Activated CD4-positive, alpha-beta T cell treated with anti-CD3 and anti-CD28 coated beads, Interleukin-2, amount 10 ng/mL, durations not matched to agents 7 days and 5 days (primary cell): ENCODE measurements around the gene ZMIZ1. TPM values are rescaled to one million over a fixed set of nuclear protein-coding genes. Genes with fewer than 3 reads are reported as not detected.
"Not testable (repeated sequence)": the region's sequence is repeated elsewhere in the genome, so short reads cannot be mapped to it uniquely, and the experiment has no call there.

Source experiments
- CTCF ChIA-PET: fragments of 350-600 bp; sonication (Branson Sonifier 250); formaldehyde crosslinking; loops from one replicate; lab custom pipeline; 2021; ENCODE audit warnings: antibody characterized with exemption; lab: Charles Lee
- POLR2A ChIA-PET: fragments of 350-600 bp; sonication (Branson Sonifier 250); formaldehyde crosslinking; loops from one replicate; lab custom pipeline; 2021; ENCODE audit warnings: antibody characterized with exemption; lab: Charles Lee
- DNase-seq: peaks from one replicate; pipeline ENCODE4 v3.0.0-alpha.2; 2020
- H3K27ac Mint-ChIP-seq: one replicate; pipeline ENCODE4 v1.8.0; 2021; ENCODE audit warnings: mild to moderate bottlenecking, moderate library complexity, mixed read lengths
- H3K27me3 Mint-ChIP-seq: one replicate; pipeline ENCODE4 v1.8.0; 2021; ENCODE audit warnings: mixed read lengths
- H3K36me3 Mint-ChIP-seq: one replicate; pipeline ENCODE4 v1.8.0; 2021; ENCODE audit warnings: low read depth, mixed read lengths
- H3K4me1 Mint-ChIP-seq: one replicate; pipeline ENCODE4 v1.8.0; 2021; ENCODE audit warnings: mixed read lengths
- H3K4me3 Mint-ChIP-seq: one replicate; pipeline ENCODE4 v1.8.0; 2021; ENCODE audit warnings: mild to moderate bottlenecking, moderate library complexity, mixed read lengths
- H3K9me3 Mint-ChIP-seq: one replicate; pipeline ENCODE4 v1.8.0; 2021; ENCODE audit warnings: mixed read lengths
- total RNA-seq, 2 experiments: library from RNA; stranded (reverse); gene quantifications; one replicate each; pipeline ENCODE4 v1.2.3, GENCODE V29; 2021

The ZMIZ1 gene
- total RNA-seq, 2 experiments from 2014 or later, result 27.8 to 31.5 TPM

GRCh38 chr10:79329529-79329928 is 260.8 kb downstream of the ZMIZ1 start:
- H3K27ac Mint-ChIP-seq, result no peak overlapping the region
- no peak overlapping the region for H3K4me3 Mint-ChIP-seq
- ChIA-PET POLR2A (no interaction called here), CTCF (interaction anchor here (1.6 to 12.6 kb wide), 3 partner anchors 11 to 16 kb away, joined by 3 to 147 read pairs (median 4); partner anchors contain the start of gene PPIF)
- peaks cover 5% of the 10 kb centered on the region for H3K36me3 Mint-ChIP-seq
- no peaks in the 10 kb centered on the region for H3K27me3 Mint-ChIP-seq
- DNase-seq, result no peak
- H3K4me1 Mint-ChIP-seq, result peaks cover 31% of the 10 kb centered on the region
- H3K9me3 Mint-ChIP-seq, result peaks cover 2% of the 10 kb centered on the region

DNA sequence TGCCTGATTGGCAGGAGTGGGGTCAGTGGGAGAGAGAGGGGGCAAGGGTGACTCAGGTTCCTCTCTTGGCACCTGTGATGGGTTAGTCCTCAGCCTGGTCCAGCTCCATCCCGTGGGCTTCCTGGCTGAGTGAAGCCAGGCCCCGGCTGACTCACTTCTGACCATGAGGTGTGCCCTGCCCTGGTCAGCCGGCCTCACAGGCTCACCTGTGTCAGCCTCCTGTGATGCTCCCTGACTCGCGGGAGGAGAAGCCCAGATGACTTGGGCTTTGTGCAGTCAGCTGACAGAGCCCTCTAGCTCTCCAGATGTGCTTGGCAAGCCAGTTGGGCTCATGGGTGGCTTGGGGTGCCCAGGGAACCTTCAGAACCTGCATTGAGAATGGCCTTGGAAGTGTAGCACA is 262.5 kb downstream of the ZMIZ1 start:
- peaks cover 2% of the 10 kb centered on the region for H3K9me3 Mint-ChIP-seq

DNA sequence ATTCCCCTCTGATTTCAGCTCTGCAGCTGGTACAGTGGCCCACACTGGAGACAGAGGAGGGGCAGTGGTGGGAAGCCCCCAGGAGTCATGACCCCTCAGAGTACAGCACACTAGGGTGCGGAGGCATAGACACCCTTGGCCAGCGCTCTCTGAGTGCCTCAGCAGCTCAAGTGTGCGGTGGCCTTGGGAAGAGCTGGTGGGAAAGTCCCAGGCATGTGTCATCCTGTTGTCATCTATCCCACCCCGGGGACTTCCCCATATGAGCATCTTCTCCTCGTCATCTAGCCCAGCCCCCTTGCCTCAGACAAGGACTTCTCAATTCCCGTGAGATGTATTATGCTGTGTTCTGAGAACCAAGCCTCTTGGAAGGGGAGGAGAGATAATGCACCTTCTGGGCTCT is 262.9 kb downstream of the ZMIZ1 start:
- Mint-ChIP-seq H3K4me1 (peaks cover 26% of the 10 kb centered on the region), H3K27ac (peak overlapping the region; percentile 57), H3K9me3 (peaks cover 2% of the 10 kb centered on the region), H3K27me3 (no peaks in the 10 kb centered on the region), H3K4me3 (no peak overlapping the region), H3K36me3 (peaks cover 5% of the 10 kb centered on the region)
- DNase-seq, result peak; percentile 52
- CTCF ChIA-PET, result interaction anchor here (0.7 to 12.6 kb wide), 5 partner anchors 9 to 24 kb away, joined by 3 to 147 read pairs (median 9); partner anchors contain the start of gene PPIF
- POLR2A ChIA-PET, result interaction anchor here (0.6 kb wide), 2 partner anchors 17 to 85 kb away, joined by 3 to 4 read pairs; no protein-coding TSS in a partner anchor

More for the DNA sequence above, 262.5 kb downstream of the ZMIZ1 start:
- Mint-ChIP-seq H3K4me1 (peaks cover 26% of the 10 kb centered on the region), H3K27me3 (no peaks in the 10 kb centered on the region), H3K36me3 (peaks cover 5% of the 10 kb centered on the region), H3K27ac (no peak overlapping the region), H3K4me3 (no peak overlapping the region)
- ChIA-PET CTCF (interaction anchor here (0.7 to 12.6 kb wide), 5 partner anchors 9 to 25 kb away, joined by 3 to 147 read pairs (median 9); partner anchors contain the start of gene PPIF), POLR2A (interaction anchor here (0.6 to 0.7 kb wide), 2 partner anchors 8 to 85 kb away, joined by 3 to 4 read pairs; no protein-coding TSS in a partner anchor)
- DNase-seq, result no peak

GRCh38 chr10:79332610-79333315 is 264.0 kb downstream of the ZMIZ1 start:
- POLR2A ChIA-PET, H3K9me3 Mint-ChIP-seq, H3K27ac Mint-ChIP-seq, H3K4me3 Mint-ChIP-seq, DNase-seq, H3K27me3 Mint-ChIP-seq, H3K36me3 Mint-ChIP-seq: not testable (repeated sequence)
- peaks cover 24% of the 10 kb centered on the region for H3K4me1 Mint-ChIP-seq
- CTCF ChIA-PET, result interaction anchor here (0.9 to 12.6 kb wide), 4 partner anchors 10 to 53 kb away, joined by 3 to 147 read pairs (median 19); partner anchors contain the start of gene PPIF

DNA sequence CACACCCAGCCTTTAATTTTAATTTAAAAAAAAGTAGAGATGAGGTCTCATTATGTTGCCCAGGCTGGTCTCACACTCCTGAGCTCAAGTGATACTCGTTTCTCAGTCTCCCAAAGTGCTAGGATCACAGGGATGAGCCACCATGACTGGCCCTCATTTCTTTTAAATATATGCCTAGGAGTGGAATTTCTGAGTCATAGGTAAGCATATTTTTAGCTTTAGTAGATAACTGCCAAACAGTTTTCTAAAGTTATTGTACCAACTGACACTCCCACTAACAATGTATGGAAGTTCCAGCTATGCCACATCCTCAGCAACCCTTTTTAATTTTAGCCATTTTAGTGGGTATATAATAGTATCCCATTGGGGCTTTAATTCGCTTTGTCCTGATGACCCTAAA is 264.7 kb downstream of the ZMIZ1 start:
- Mint-ChIP-seq H3K9me3 (peaks cover 2% of the 10 kb centered on the region), H3K4me1 (peaks cover 24% of the 10 kb centered on the region), H3K27me3 (no peaks in the 10 kb centered on the region), H3K36me3 (peaks cover 7% of the 10 kb centered on the region), H3K4me3 (no peak overlapping the region), H3K27ac (no peak overlapping the region)
- ChIA-PET POLR2A (no interaction called here), CTCF (interaction anchor here (0.9 to 12.6 kb wide), 5 partner anchors 8 to 54 kb away, joined by 3 to 147 read pairs (median 5); partner anchors contain the start of gene PPIF)
- DNase-seq, result no peak

- no peak for DNase-seq
- Mint-ChIP-seq H3K36me3 (peaks cover 7% of the 10 kb centered on the region), H3K4me3 (no peak overlapping the region), H3K27ac (no peak overlapping the region), H3K27me3 (no peaks in the 10 kb centered on the region), H3K9me3 (peaks cover 2% of the 10 kb centered on the region), H3K4me1 (peaks cover 22% of the 10 kb centered on the region)
- POLR2A ChIA-PET, result no interaction called here
- CTCF ChIA-PET, result interaction anchor here (0.7 to 12.6 kb wide), 8 partner anchors 10 to 76 kb away, joined by 3 to 147 read pairs (median 4); partner anchors contain the start of gene PPIF
These were observed 265.8 kb downstream of the ZMIZ1 start for GRCh38 chr10:79334573-79334972.

DNA sequence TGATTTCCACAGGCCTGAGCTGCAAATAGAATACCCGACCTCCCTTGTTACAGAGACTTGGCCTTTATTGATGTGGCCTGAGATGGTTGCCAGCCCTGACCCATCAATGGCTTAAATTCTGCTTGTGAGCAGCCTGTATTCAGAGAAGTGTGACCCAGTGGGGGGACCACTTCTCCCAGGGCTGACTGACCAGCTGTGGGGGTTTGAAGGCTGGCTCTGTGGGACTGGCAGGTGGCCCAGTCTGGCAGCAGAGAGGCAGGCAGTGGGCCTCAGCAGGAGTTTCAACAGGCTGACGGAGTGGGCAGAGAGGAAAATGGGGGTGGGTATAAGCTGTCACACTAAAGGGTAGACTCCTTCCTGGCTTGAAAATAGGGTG is 266.3 kb downstream of the ZMIZ1 start:
- Mint-ChIP-seq H3K4me1 (peaks cover 20% of the 10 kb centered on the region), H3K9me3 (peaks cover 2% of the 10 kb centered on the region), H3K27me3 (no peaks in the 10 kb centered on the region), H3K4me3 (no peak overlapping the region), H3K27ac (no peak overlapping the region), H3K36me3 (peaks cover 7% of the 10 kb centered on the region)
- ChIA-PET CTCF (interaction anchor here (1.1 to 12.6 kb wide), 5 partner anchors 11 to 77 kb away, joined by 3 to 147 read pairs (median 5); partner anchors contain the start of gene PPIF), POLR2A (no interaction called here)
- DNase-seq, result no peak

GRCh38 chr10:79335470-79336235 is 266.9 kb downstream of the ZMIZ1 start:
- H3K4me1 Mint-ChIP-seq, result peaks cover 18% of the 10 kb centered on the region
- ChIA-PET CTCF (interaction anchor here (1.2 to 12.6 kb wide), 5 partner anchors 8 to 52 kb away, joined by 3 to 147 read pairs (median 5); partner anchors contain the start of gene PPIF), POLR2A (no interaction called here)
- H3K27ac Mint-ChIP-seq, result no peak overlapping the region
- H3K4me3 Mint-ChIP-seq, result no peak overlapping the region
- H3K9me3 Mint-ChIP-seq, result peaks cover 2% of the 10 kb centered on the region
- no peak for DNase-seq
- no peaks in the 10 kb centered on the region for H3K27me3 Mint-ChIP-seq
- peaks cover 7% of the 10 kb centered on the region for H3K36me3 Mint-ChIP-seq

- peaks cover 15% of the 10 kb centered on the region for H3K4me1 Mint-ChIP-seq
- ChIA-PET CTCF (interaction anchor here (0.7 to 12.6 kb wide), 4 partner anchors 9 to 131 kb away, joined by 3 to 147 read pairs (median 18); partner anchors contain the start of gene PPIF), POLR2A (no interaction called here)
- no peak overlapping the region for H3K4me3 Mint-ChIP-seq
- peaks cover 7% of the 10 kb centered on the region for H3K36me3 Mint-ChIP-seq
- H3K27ac Mint-ChIP-seq, result peak overlapping the region; percentile 20
- no peak for DNase-seq
- H3K27me3 Mint-ChIP-seq, result no peaks in the 10 kb centered on the region
- peaks cover 2% of the 10 kb centered on the region for H3K9me3 Mint-ChIP-seq
These were observed 267.5 kb downstream of the ZMIZ1 start for GRCh38 chr10:79336276-79336675.

DNA sequence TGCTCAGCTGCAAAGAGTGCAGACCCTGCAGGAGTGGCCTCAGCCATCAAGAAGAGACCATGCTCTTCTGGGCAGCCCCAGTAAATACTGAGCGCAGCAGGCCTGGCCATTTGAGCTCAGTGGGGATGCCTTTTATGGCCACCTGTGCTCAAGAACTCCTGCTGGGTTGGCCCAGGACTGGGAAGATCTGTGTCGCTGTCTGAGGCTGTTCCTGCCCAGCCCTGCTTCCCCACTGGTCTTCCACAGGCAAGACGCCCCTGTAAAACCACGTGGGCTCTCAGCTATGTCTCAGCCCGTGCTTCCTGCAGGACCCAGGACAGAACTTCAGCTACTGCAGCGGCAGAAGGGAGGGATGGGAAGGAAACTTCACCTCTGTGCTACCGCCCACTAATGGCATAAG is 268.0 kb downstream of the ZMIZ1 start:
- no peak for DNase-seq
- Mint-ChIP-seq H3K4me1 (peaks cover 11% of the 10 kb centered on the region), H3K4me3 (no peak overlapping the region), H3K36me3 (peaks cover 7% of the 10 kb centered on the region), H3K27ac (no peak overlapping the region), H3K27me3 (no peaks in the 10 kb centered on the region), H3K9me3 (peaks cover 2% of the 10 kb centered on the region)
- ChIA-PET POLR2A (no interaction called here), CTCF (interaction anchor here (0.7 to 12.6 kb wide), 6 partner anchors 8 to 131 kb away, joined by 3 to 147 read pairs (median 3); partner anchors contain the start of gene PPIF)

DNA sequence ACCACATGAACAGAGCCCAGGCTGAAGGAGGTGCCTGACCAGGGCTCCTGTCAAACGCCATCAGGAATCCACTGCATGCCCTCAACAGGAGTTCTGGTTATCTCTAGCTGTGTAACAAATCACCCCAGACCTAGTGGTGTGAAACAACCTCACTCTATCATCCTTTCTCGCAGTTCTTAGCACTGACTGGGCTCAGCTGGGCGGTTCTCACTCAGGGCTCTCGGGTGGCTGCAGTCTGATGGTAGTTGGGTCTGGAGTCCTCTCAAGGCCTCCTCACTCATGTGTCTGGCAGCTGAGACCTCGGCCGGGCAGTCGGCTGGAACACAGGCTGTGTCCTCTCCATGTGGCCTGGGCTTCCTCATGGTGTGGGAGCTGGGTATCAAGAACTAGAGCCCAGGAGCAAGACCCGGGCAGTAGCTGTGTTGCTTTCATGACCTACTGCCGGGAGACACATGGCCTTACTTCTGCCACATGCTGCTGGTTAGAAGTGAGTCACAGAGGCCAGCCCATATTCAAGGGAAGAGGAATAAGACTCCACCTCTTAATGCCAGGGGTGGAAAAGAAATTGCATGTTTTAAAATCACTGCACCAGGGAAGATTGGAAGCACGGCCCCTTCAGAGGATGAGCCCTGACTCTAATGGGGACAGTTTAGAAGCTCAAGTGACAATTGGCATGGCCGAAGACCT is 269.2 kb downstream of the ZMIZ1 start:
- CTCF ChIA-PET, result interaction anchor here (0.6 to 12.6 kb wide), 4 partner anchors 8 to 20 kb away, joined by 3 to 147 read pairs (median 3); partner anchors contain the start of gene PPIF
- POLR2A ChIA-PET, H3K4me1 Mint-ChIP-seq: not testable (repeated sequence)

GRCh38 chr10:79339266-79339665 is 270.5 kb downstream of the ZMIZ1 start:
- H3K9me3 Mint-ChIP-seq, result no peaks in the 10 kb centered on the region
- H3K36me3 Mint-ChIP-seq, result peaks cover 3% of the 10 kb centered on the region
- DNase-seq, result no peak
- no peak overlapping the region for H3K27ac Mint-ChIP-seq
- ChIA-PET CTCF (interaction anchor here (12.6 kb wide), 1 partner anchor 7 kb away, joined by 147 read pairs; the partner anchor contains the start of gene PPIF), POLR2A (no interaction called here)
- H3K4me3 Mint-ChIP-seq, result no peak overlapping the region
- no peaks in the 10 kb centered on the region for H3K27me3 Mint-ChIP-seq
- peaks cover 17% of the 10 kb centered on the region for H3K4me1 Mint-ChIP-seq

More for the DNA sequence above, 269.2 kb downstream of the ZMIZ1 start:
- H3K27ac Mint-ChIP-seq, H3K36me3 Mint-ChIP-seq, H3K4me3 Mint-ChIP-seq, DNase-seq, H3K9me3 Mint-ChIP-seq, H3K27me3 Mint-ChIP-seq: not testable (repeated sequence)
